T-helper 1 cell treated with Interleukin-12 subunit alpha and Interleukin-12 subunit beta and Interleukin-4 antibody, amounts not matched to agents 30 ng/mL and 1 ng/mL, for 36 hours (primary cell): ENCODE results near the gene RBM19. TPM values are rescaled to one million over a fixed set of nuclear protein-coding genes. Genes with fewer than 3 reads are reported as not detected.

Source experiments
- intact Hi-C: fragments of 100-400 bp; cut with micrococcal nuclease; formaldehyde crosslinking; loops from one replicate; pipeline ENCODE4 v1.15.1; 2024
- total RNA-seq: library from RNA; stranded (reverse); gene quantifications from 2 replicates; pipeline ENCODE4 v1.2.3, GENCODE V29; 2022

The RBM19 gene
- total RNA-seq, 1 donor from 2014 or later: 57.2 TPM

DNA sequence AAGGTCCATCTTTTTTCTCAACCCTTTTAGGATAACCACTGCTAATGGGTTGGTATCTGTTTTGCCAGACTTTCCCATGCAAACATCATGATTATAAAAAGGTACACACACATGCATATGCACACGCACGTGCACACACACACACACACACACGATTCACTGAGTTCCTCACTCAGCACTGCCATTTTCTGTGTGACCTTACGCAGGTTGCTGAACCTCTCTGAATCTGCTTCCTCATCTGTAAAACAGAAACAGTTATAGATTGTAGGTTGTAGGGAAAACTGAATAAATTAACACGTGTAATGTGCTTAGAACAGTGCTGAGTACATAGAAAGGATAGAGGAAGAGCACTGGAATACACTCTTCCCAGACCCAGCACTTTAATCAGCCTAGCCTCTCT lies 182.3 kb downstream of the RBM19 start:
- intact Hi-C loops: no loop called here

DNA sequence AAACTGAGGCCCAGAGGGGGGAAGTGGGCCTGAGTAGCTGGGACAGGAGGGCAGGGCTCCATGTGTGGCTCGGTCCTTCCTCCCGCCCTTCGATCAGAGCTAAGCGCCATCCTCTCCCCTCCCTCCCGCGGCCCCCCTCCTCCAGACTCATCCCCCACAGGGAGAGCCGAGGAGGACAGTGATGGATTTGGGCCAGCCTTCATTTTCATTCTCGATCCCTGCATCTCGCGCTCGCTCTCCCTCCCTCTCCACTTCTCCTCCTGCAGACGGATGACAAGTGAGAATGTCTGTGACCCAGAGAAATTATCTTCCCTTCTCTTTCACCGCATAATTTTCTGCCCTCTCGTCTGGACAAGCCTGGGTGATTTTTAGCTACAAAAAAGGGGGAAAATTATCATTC lies 183.3 kb downstream of the RBM19 start:
- intact Hi-C loops: no loop called here

DNA sequence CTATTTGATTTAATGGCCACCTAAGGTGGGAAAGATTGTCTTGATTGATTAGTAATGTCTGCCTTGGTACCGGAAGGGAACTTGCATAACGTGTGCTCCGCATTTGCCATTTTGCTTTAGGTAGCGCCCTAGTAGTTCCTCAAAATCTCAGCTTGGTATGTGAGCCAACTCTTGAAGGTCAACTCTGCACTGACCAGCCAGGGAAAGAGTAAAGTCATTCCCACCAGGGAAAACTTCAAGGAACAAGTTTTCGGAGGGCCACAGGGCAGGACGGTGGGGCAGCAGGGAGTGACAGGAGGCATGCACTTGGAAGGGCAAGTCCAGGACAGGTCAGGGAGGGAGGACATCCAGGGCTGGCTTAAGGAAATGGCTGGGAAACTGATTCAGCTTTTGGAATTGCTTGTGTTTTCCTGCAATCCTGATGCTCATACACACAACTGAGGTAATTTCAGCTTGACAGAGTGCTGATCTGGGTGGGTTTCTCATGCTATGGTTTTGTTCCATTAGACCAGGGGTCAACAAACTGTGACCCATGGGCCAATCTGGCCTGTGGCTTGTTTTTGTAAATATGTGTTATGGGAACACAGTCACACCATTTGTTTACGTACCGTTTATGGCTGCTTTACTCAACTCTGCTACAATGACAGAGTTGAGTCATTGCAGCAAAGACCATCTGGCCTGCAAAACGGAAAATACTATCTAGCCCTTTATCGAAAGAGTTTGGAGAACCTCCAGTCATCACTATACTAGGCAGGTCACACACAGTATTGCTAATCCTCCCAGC lies 184.5 kb downstream of the RBM19 start:
- intact Hi-C loops: no loop called here

DNA sequence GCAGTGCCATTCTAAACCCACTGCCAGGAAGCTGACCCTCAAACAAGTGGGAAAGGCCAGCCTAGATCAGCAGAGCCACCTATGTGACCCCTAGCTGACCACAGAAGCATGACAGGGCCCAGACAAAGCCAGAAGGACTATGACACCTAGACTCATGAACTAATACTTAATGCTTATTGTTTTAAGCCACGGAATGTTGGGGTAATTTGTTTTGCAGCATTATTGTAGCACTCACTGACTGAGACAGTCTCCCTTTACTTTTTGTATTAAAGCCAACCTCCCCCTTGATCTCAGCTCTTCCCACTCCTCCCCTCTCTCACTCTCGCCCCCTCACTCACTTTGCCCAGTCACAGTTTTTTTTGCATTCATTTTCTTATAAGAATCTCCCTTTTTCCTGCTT lies 186.4 kb downstream of the RBM19 start:
- intact Hi-C loops: no loop called here

DNA sequence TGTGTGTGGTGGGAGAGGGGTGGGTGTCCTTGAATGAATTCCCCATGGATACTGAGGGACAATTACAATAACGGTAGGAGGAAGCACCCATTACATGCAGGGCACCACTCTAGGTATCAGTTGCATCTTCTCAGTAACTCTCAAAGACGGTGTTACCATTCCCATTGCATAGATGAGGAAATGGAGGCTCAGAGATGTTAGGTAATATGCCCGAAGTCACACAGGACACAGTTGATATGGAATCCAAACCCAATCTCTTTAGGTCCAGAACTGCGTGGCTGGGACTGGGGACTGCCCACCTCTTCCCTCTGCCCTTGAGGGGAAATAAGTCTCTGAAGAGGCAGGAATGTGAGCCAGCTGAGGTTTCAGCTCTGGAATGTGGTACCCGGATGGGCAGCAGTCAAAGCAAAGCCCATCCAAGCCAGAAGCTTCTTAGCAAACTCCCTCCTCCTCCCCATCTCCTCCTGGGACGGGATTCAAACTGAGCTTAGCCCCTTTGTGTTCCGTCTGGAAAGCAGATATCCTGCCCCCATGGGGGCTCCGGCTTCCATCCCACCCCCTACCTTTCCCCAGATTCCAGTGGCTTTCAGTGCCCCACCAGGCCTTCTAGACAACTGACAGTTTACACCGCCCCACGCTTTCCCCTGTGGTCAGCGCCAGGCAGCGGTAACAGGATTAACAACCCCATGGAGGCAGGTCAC lies 187.5 kb downstream of the RBM19 start:
- intact Hi-C loops: no loop called here

DNA sequence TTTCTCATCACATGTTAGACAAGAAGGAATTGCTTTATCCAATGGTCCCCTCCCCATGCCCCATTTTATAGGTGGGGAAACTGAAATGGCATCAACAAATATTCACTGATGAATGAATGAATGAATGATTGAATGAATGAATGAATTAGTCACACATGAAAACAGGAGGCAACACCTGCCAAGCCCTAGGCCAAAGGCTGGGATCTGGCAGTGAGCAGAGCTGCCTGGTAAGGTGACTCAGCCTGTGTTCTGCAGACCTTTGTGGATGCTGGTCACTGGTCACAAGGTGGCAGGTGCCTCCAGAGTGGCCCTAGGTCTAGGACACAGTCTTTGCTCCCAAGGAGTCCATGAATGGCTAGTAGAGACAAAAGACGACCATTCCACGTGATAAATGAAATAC lies 188.4 kb downstream of the RBM19 start:
- intact Hi-C loops: no loop called here

DNA sequence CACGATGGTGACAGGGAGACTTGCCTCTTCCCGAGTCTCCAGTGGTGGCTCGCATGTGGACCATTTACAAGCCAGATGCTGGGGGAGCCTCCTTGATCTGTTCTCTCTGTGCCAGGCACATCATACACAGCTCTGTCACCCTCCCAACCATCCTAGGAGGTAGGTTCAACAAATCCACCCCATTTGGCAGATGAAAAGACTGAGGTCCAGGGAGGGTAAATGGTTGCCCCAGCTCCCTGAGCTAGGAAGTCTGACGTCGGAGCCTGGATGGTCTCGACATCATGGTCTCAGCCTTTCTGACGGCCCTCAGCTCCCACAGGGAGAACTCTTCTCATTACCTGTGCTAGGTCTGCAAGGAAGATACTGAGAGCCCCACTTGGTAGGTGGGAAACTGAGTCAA lies 189.6 kb downstream of the RBM19 start:
- intact Hi-C loops: no loop called here

DNA sequence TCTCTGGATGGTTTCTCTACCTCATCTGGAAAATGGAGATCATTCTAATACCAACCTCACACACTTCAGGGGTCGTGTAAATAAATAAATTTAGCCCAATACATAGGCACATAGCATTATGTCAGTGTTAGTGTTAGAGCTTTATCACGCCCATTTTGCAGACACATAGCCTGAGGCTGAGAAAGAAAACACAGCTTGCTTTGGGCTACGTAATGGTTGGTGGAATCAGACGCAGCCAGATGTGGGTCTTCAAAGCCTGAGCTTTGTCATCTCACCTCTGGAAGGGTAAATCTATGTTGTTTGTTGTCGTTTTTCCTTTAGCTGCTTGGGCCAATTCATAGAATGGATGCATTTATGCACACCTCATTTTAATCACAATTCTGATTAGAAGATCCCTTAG lies 191.6 kb downstream of the RBM19 start:
- intact Hi-C loops: no loop called here

DNA sequence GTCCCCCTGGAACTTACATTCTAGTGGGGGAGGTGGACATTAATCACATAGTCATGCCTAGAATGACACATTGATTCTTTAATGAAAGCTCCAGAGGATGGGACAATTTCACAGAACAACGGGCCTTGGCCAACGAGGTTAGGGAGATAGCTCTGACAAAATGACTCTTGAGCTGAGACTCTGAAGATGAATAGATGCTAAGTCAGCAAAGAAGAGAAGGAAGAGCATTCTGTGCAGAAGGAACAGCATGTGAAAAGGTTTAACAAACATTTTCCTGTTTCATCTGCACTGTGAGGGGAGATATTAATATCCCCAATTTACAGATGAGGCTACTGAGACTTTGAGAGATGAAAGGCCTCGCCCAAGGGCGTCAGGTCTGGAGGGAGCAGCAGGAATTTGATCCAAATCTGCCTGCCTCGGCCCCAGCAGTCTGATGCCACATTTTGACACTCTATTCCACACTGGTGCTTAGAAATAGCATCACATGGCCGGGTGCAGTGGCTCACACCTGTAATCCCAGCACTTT lies 193.6 kb downstream of the RBM19 start:
- intact Hi-C loops: no loop called here

DNA sequence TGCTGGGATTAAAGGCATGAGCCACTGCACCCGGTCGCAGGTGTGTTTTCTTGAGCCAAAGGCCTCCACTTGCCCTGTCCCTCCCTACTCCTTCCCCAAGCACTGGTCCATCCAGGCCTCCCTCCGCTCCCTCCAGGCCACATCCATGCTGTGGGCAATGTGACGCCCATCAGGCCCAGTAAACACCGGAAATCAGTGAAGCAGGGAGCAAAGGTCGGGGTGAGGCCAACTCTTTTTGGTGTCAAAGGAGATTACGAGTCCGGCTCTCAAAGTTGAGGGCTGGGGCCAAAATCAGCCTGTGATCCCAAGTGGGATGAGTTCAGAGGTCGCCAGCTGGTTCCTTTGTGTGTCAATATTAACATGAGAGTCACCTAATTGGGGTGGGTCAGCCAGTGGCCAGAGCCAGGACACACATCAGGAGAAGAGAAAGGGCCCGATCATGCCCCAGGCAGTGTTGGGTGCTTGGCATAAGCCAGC lies 195.7 kb downstream of the RBM19 start:
- intact Hi-C loops: no loop called here

DNA sequence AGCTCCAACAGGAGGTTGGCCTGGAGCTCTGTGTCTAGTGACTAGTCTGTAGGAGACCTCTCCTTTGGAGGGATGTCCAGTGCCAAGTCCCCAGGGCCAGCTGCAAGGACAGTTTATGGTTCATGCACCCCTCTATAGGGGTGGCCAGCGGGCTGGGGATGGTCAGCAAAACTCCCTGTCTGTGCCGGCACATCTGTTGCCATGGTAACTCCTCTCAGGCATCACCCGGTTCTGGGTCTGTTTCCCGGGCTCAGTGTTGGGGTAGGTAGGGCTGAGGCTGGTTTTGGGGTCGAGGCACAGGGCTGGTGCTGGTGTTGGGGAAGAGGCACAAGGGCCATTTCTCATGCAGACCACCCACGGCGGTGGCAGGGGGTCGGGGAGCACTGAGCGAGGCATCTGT lies 196.8 kb downstream of the RBM19 start:
- intact Hi-C loops: no loop called here

DNA sequence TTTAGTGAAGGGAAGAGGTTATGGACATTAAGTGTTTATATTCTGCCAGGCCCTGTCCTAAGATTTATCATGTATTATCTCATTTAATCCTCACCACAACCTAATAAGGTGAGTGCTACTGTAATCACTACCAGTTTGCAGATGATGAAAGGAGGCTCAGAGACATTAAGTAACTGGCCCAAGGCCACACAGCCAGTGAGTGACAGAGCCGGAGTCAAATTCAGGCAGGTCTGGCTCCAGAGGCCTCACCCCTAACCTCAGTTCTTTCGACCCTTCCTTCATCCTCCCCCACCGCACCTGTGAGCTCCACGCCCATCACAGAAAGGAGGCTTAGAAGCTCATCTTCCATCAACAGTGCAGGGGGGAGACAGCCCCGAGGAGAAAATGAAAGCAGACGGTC lies 197.3 kb downstream of the RBM19 start:
- intact Hi-C loops: no loop called here

DNA sequence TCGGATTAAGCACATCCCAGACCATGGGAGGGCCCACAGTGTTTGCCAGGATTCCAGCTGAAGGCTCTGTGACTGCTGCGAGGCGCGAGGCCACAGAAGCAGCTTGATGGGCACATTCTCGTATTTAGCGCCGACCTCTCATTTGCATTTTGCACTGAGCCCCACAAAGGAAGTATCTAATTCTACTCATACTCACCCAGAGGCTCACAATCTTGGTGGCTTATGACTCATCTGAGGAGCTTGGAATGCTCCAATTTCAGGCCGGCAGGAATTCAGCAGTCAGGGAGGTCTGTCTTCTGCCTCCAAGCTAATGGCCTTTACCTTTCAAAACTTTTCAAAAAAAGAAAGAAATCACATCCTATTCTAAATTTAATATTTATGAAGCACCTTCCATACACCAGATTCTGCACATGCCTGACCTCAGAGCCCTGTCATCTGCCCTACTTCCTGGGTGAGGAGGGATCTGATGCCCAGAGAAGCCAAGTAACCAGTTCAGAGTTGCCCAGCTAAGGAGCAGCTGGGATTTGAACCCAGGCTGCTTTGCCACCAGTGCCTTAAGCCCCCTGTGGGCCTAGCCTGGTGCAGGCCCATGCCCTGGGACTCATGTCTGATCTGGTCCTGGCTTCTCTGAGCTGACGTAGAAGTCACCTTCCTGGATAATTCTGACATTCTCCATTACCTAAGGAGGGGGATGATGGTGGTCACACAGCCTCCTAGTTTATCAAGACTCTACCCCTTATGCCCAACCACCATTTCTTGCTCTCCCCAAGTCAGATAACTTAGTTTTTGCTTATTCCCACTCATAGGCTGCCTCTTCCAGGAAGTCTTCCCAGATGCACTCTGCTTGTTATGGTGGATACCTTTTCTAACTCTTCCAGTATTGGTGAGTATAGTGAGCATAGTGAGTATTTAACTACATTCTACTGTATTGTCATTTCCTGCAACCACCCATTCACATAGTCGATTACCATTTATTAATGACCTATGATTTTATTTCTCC lies 198.9 kb downstream of the RBM19 start:
- intact Hi-C loops: no loop called here
